ENCODE results near the gene ABCA7. TPM values are rescaled to one million over a fixed set of nuclear protein-coding genes. Genes with fewer than 3 reads are reported as not detected.

The ABCA7 gene
- 63.6 and 71.7 TPM in 2 replicates for total RNA-seq

- intact Hi-C loops (cut with micrococcal nuclease), result loop anchor here (1.0 to 5.0 kb wide), 3 partner anchors 12 to 152 kb away; partner anchors contain the start of gene POLR2E
Observed at GRCh38 chr19:1039646-1040475, at the start of gene ABCA7. TSS of gene ABCA7 (plus strand) at chr19:1040107. CDS start at chr19:1041362, 1,255 bp downstream.

GRCh38 chr19:990119-990571 lies 49.8 kb upstream of the ABCA7 start:
- intact Hi-C loops (cut with micrococcal nuclease), result no loop called here

GRCh38 chr19:990746-991145 lies 49.2 kb upstream of the ABCA7 start:
- intact Hi-C loops (cut with micrococcal nuclease), result loop anchor here (1.0 kb wide), 2 partner anchors 73 to 128 kb away; no protein-coding TSS in a partner anchor

GRCh38 chr19:991174-991931 lies 48.6 kb upstream of the ABCA7 start:
- intact Hi-C loops (cut with micrococcal nuclease), result loop anchor here (1.0 kb wide), 2 partner anchors 72 to 129 kb away; no protein-coding TSS in a partner anchor

GRCh38 chr19:991932-992669 lies 47.8 kb upstream of the ABCA7 start:
- intact Hi-C loops (cut with micrococcal nuclease), result loop anchor here (1.0 kb wide), 2 partner anchors 71 to 130 kb away; no protein-coding TSS in a partner anchor

- intact Hi-C loops (cut with micrococcal nuclease), result no loop called here
Observed at GRCh38 chr19:992670-993055, 47.2 kb upstream of the ABCA7 start.

GRCh38 chr19:993361-993830 lies 46.5 kb upstream of the ABCA7 start:
- intact Hi-C loops (cut with micrococcal nuclease), result no loop called here

GRCh38 chr19:993831-994393 lies 46.0 kb upstream of the ABCA7 start:
- intact Hi-C loops (cut with micrococcal nuclease), result no loop called here

- intact Hi-C loops (cut with micrococcal nuclease), result no loop called here
Observed at GRCh38 chr19:994516-994915, 45.4 kb upstream of the ABCA7 start.

- intact Hi-C loops (cut with micrococcal nuclease), result no loop called here
Observed at GRCh38 chr19:995051-995827, 44.7 kb upstream of the ABCA7 start.

GRCh38 chr19:996051-996838 lies 43.7 kb upstream of the ABCA7 start:
- intact Hi-C loops (cut with micrococcal nuclease), result loop anchor here (1.0 kb wide), 1 partner anchor 25 kb away; the partner anchor contains the start of genes RNU6-2 and TMEM259

- intact Hi-C loops (cut with micrococcal nuclease), result no loop called here
Observed at GRCh38 chr19:998064-998463, 41.8 kb upstream of the ABCA7 start.

GRCh38 chr19:999379-999719 lies 40.6 kb upstream of the ABCA7 start:
- intact Hi-C loops (cut with micrococcal nuclease), result no loop called here

- intact Hi-C loops (cut with micrococcal nuclease), result no loop called here
Observed at GRCh38 chr19:1000095-1000494, 39.8 kb upstream of the ABCA7 start, which contains the start of gene GRIN3B. TSS of gene GRIN3B (plus strand) at chr19:1000419. CDS start at chr19:1000438, 19 bp downstream.

- intact Hi-C loops (cut with micrococcal nuclease), result loop anchor here (1.0 kb wide), 4 partner anchors 19 to 231 kb away; no protein-coding TSS in a partner anchor
Observed at GRCh38 chr19:1000591-1001537, 39.0 kb upstream of the ABCA7 start.

GRCh38 chr19:1001538-1002166 lies 38.3 kb upstream of the ABCA7 start:
- intact Hi-C loops (cut with micrococcal nuclease), result loop anchor here (1.0 kb wide), 4 partner anchors 19 to 231 kb away; no protein-coding TSS in a partner anchor

- intact Hi-C loops (cut with micrococcal nuclease), result no loop called here
Observed at GRCh38 chr19:1002600-1002999, 37.3 kb upstream of the ABCA7 start.

Measured in T-helper 1 cell treated with Interleukin-12 subunit alpha and Interleukin-12 subunit beta and Interleukin-4 antibody, amounts not matched to agents 30 ng/mL and 1 ng/mL, for 36 hours (primary cell).